OCI-M1 (cell line): ENCODE measurements around the gene P4HA1.
A peak's percentile ranks its signal among the peaks of the same experiment; 100 is the strongest.
"Not testable (repeated sequence)": the region's sequence is repeated elsewhere in the genome, so short reads cannot be mapped to it uniquely, and the experiment has no call there.

Source experiments
- DNase-seq: peaks from one replicate; lab custom pipeline; 2025; lab: John Stamatoyannopoulos, UW

P4HA1 gene

GRCh38 chr10:73096449-73097304 lies at the start of gene P4HA1:
Gene P4HA1 (minus strand): TSS chr10:73096866. CDS start chr10:73074883, 21,983 bp downstream.
- peak; percentile 99 for DNase-seq

DNA sequence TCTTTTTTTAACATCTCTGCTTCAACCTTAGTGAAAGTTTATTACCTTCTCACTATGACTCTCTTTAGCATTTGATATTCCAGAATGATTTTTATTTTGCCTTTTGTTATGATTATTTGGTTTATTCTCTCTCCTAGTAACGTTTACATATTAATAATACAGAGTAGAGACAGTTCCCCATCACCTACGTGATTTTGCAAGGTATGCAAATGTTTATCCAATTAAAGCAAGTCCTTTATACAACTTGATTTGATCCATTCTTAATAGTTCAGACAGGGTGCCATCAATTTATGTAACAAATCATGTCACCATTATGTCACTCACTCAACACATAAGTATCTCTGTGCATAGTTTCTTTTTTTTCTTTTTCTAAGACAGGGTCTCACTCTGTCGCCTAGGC lies 44.9 kb upstream of the P4HA1 start:
- no peak for DNase-seq

GRCh38 chr10:73139251-73139650 lies 42.6 kb upstream of the P4HA1 start:
- no peak for DNase-seq

- DNase-seq = no peak
Observed at GRCh38 chr10:73136627-73137026, 40.0 kb upstream of the P4HA1 start.

DNA sequence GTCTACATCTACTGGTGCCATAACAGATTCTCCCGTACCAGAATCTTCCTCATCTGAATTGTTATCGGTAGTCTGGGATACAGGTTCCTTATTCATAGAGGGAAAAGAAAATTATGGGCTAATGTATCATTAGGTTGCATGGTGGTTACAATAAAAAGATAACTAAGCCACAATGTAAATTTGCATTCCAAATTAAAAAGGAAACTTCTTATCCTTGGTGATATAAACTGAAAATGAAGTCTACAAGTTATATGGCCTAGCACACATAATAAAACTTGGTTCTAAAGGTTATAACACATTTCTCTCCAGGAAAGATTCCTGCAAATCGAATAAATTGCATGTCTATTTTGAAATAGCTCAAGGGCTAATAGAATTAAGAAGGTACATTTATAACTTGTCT lies 38.1 kb upstream of the P4HA1 start:
- DNase-seq = no peak

DNA sequence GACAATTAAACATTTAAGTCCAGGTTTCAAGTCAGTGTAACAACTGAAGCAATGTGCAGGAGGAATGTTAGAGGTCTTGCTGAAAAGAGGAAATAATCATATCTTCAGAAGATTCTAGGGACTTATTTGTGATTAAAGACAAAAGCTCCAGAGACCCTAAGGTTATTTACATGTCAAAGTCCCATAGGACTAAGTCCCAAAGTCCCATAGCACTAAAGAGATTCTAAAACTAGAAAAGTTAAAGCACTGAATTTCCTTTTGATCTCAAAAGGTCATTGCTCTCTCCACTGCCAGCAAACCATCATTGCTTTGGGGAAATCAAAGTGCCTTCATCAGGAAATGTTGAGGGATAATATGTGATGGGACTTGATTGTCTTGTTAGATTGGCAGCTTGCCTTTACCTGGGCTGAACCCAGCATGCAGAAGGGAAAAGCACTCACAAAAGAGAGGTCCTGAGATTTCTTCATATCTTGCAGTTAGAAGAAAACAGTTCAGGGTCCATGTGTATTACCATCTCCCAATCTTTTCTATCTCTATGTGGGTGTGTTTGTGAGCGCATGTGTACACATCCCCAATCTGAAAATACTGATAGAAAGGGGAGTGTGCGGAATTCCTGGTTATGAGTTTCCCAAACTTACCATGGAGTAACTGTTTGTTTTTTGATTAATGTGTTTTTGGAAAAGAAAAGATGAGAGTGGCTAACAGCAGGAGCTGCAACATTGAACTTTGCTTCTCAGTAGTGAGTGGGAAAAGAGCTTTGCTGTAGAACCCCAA lies 35.4 kb upstream of the P4HA1 start:
- DNase-seq = no peak

DNA sequence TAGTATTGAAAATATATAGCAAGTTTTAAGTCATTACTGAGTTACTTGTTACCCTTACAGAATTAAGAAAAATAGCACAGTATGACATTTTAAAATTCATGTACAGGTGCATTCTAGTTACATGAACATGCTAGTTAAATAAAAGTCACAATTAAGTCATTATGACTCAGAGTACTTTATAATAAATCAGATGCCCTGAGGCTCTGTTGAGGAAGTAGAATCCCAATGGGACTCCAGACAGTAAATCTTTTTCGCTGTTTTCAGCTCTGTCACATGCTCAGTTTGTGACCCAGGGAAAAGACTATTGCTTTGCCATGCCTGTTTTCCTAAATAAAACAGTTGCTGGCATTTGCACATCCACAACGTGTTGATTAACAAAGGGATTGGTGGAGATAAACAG lies 34.6 kb upstream of the P4HA1 start:
- no peak for DNase-seq

DNA sequence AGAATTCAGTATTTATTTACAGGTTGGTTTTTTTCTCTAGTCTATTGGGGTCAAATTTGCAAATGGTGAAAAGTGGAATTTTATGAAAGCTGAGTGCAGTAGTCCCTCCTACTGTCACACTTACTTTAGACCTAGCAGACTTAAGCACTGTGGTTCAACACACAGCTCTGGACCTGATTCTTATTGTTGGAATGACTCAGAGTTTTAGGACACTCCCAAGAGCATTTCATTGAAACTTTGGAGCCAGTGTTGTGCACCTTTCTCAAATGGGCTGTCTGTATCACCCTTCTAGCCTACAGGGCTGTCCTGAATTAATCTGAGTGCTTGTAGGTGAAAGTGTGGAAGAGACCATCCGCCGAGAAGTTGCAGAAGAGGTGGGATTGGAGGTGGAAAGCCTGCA lies 29.7 kb upstream of the P4HA1 start:
- no peak for DNase-seq

GRCh38 chr10:73119952-73120351 lies 23.3 kb upstream of the P4HA1 start:
- no peak for DNase-seq

GRCh38 chr10:73119457-73119856 lies 22.8 kb upstream of the P4HA1 start:
- no peak for DNase-seq

DNA sequence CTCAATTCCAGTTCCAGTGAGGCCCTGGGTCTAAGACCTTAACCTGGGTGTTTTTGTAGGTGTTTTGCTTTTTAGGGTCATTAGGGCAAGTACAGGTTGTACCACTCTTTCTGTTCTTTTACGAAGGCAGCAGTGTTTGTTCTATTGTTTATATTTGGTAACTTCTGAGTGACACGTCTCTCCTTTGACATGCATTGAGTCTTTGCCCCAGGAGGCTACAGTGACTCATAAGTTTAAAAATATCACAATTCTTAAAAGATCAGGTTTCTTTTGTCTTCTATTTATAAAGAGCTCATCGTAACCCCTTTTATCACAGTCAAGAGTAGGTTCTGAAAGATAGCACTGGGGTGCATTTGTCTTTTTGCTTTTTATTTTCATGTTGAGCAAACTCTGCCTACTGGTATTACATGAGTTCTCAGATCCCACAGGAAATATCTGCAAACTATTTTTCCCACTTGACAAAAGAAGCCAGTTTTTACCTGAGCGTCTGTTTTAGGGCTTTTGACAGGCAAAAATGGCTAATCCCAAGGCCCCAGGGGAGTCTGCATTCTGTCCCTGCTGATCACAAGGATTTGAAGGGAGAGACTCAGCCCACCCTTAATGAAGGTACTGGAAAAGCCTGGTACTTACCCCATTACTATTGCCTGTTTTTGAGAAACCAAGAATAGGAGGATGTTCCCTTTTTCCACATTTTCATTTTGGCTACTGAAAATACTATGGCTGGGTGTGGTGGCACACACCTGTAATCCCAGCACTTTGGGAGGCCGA lies 21.5 kb upstream of the P4HA1 start:
- DNase-seq = no peak

DNA sequence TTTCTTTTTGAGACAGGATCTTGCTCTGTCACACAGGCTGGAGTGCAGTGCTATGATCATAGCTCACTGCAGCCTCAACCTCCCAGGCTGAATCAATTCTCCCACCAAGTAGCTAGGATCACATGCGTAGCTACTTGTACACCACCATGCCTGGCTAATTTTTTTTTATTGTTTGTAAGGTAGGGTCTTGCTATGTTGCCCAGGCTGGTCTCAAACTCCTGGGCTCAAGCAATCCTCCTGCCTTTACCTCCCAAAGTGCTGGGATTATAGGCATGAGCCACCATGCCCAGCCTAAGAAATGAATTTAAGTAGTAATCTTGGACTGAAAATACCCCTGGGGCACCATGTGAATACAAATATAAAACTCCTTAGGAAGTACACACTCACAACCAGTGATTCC lies 19.4 kb upstream of the P4HA1 start:
- DNase-seq = no peak

- no peak for DNase-seq
Observed at GRCh38 chr10:73113551-73113950, 16.9 kb upstream of the P4HA1 start.

GRCh38 chr10:73112032-73112431 lies 15.4 kb upstream of the P4HA1 start:
- DNase-seq = not testable (repeated sequence)

DNA sequence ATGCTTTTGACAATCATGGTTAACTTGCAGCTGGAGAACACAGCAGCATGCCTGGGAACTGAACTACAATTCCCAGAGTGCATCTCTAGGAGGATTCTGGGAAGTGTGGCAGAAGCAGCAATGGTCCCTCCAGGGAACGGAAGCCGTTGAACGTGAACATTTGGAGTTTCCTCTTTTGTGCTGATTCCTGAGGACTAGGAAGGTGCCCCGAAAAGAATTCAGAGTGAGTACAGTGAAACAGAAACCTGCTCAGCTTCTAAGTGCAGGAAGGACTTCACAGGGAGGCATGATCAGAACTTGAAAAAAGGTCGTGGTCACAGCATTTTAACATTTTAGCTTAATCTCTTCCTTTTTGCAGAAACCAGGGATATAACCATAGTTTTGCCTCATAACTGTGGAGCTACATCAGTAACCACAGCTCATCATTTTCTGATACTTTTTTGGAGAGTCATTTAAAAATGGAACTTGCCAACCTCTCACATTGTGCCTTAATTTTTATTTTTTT lies 13.7 kb upstream of the P4HA1 start, which contains the start of gene NUDT13:
Gene NUDT13, plus strand, starts transcription at position 111 of the 505 bp plus-strand sequence. CDS start 3,911 bp downstream, outside the sequence.
- peak; percentile 86 for DNase-seq

DNA sequence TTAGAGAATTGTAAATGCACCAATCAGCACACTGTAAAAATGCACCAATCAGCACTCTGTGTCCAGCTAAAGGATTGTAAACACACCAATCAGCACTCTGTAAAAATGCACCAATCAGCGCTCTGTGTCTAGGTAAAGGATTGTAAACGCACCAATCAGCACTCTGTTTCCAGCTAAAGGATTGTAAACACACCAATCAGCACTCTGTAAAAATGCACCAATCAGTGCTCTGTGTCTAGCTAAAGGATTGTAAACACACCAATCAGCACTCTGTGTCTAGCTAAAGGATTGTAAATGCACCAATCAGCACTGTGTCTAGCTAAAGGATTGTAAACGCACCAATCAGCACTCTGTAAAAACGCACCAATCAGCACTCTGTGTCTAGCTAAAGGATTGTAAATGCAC lies 12.6 kb upstream of the P4HA1 start:
- not testable (repeated sequence) for DNase-seq

GRCh38 chr10:73106301-73106700 lies 9.6 kb upstream of the P4HA1 start:
- DNase-seq = no peak

DNA sequence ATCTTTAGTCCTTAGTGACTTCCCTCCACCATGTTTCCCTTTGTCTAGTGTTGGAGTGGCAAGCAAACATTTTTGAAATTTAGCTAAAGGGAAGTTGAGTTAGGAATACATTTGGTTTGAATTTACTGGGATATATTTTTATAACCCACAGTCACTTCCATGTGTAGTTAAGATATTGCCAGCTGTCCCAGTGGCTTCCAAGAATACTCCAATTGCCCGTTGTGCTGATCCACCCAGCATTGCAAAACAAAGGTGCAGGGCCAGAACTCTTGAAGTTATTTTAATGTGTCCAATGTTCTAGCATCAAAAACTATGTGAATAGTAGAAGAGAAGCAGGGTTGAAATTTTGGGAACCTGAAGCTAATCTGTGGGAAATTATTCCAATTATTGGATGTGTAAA lies 2.5 kb upstream of the P4HA1 start:
- no peak for DNase-seq

DNA sequence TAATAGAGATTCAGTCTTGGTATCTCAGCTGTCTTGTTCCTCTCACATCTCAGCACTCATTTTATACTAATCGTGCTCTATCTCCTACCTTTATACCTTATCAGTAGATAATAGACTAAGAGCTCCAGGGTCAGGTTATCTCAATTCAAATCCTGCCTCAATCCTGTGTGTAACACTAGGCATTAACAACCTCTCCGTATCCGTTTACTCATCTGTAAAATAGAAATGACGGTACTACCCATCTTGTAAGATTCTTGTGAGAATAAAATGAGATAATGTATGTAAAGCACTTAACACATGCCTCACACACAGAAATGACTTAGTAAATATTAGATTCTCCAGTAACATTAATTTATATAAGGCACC lies 622 bp upstream of the P4HA1 start:
- DNase-seq = no peak

DNA sequence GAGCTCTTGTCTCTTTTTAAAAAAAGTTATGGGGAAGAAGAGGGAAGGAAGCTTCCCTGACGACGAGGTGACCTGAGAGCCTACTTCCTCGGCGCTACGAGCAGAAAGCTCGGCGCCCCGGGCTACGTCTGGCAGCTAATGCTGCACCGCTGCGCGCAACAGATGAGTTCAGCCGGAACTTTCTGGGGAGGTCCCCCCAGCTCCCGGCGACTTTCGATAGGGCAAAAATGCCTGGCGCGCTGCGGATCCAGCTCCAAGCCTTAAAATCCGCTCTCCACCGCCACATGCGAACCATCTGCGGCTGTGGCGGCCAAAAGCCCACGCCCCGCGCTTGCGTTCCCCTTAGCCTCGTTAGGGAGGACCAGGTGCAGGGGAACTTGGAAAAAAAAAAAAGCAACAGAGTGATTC lies 621 bp downstream of the P4HA1 start:
- DNase-seq = peak; percentile 84

DNA sequence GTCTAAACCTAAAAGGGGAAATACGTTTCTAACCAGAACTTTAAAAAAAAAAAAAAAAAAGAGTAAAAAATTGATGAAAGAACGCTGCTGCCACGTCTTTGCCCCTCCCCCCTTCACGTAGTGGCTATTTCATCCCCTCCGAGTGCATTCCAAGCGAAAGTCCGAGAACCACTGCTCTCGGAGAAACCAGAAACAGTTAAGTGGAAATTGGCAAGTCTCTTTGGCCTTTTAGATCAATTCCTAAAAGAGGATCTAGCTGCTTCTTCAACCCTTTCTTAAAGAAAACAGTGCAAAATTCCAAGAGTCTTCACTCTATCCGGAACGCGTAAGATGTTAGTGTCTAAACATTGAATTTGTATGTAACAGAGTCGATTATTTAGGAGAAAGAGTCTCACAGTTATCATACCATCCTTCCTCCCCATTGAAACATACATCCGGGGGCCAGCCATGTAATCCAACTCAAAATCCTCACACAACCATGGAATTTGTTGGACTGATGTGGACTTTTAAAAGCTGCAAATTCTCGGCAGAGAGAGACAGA lies 1.1 kb downstream of the P4HA1 start:
- peak; percentile 92 for DNase-seq

DNA sequence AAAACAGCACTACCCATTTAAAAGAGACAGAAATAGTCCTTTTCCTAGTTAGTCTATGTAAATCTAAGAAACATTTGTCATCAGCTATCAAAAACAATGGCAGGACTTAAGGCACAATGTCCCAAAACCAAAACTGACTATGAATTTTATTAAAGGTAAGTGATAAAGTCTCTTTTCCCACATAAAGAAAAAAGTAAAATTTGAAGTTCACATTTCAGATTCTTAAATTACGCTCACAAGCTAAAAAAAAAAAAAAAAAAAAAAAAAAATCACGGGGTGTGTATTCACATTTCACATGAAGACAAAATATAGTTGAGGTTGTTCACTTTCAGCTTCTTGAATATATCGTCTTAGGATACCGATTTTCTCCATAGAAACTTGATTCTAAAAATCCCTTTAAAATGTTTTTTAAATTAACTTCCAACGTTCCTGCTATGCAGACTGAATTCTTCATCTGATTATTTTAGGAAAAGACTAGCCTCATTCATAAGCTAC lies 1.6 kb downstream of the P4HA1 start:
- DNase-seq = no peak
